ENCODE data around the gene FAM180A.
"Not testable (repeated sequence)": the region's sequence is repeated elsewhere in the genome, so short reads cannot be mapped to it uniquely, and the experiment has no call there.

The FAM180A gene

GRCh38 chr7:135712182-135712782 lies 36.3 kb downstream of the FAM180A start:
- no peak for DNase-seq

DNA sequence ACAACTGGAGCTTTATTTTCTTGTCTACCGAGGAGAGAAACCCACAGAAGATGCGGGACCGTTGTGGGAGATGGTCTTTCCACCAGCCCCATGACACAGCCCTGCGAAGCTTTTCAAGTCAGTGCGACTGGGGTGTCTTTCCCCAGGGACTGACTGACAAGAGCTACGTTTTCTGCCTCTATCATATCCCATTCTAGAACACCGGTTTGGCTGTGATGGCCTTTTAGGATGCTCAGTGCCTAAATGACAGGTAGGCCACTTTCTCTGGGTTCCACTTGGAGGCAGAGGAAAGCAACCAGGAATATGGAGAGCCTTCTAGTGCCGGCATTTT lies 37.5 kb downstream of the FAM180A start:
- no peak for DNase-seq

DNA sequence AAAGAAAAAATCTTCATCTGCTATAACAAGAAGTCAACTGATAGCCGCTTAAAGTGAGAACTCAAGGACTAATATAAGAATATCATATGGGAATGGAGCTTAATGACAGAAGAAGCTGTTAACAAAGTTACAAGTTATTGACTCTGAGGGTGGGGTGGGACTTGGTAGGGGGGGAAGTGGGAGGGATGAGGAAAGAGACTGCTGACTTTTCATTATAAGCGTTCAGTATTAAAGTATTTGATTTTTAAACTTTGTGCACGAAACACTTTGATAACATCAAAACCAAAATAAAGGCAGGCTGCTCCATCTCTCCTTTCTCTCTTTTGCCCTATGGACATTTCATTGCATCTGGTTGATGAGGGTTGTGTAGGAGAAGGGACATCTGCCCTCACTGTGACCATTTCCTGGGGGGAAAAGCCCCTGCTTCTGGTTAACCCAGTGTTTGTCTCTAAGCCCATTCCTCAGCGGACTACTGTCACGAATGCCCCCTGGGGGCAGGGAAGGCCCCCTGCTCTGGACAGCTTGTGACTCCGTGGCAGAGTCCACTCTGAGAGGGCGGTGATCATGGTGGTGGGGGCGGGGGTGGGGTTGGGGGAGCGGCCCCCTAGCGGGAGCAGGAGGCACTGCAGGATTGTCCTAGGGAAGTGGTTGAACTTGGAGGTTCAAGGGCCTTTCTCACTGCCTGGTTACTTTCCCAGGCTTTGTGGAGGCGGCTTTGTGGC lies 38.0 kb downstream of the FAM180A start:
- peak; percentile 20 to 27 for DNase-seq

DNA sequence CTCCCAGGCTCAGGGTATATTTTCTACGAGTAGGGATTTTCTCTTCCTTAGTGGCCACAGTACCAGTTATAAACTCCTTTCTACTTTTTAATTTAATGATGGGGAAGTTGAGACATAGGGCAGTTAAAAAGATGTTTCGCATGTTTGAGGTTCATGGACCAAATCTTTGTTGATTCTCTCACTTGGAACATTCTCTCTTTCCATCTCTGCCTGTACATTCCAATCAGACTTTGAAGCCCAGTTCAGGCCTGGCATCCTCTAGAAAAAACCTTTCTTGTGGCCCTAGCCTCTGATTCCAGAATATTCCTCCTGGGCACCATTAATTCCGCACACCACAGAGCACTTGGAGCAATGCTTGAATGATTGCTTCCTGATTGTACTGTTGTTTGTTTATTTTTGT lies 39.1 kb downstream of the FAM180A start:
- no peak for DNase-seq

GRCh38 chr7:135708041-135708440 lies 40.6 kb downstream of the FAM180A start:
- DNase-seq = no peak

DNA sequence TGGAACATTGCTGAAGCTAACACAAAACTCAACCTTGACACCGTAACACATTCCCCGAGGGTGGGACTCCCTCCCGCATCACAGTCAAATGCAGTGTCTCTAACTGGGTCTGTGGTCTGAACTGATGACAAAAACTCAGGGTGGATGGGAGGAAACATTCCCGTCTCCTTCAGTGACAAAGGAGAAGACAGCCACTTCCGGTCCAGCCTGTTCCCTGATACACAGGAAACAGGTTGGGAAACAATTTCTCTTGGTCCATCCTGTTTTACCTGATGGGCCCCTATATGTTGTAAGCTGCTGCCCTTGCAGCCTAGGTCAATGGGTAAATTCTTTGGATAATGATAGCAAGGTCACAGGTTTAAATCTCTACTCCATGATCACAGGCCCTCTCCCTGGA lies 41.0 kb downstream of the FAM180A start:
- no peak for DNase-seq

DNA sequence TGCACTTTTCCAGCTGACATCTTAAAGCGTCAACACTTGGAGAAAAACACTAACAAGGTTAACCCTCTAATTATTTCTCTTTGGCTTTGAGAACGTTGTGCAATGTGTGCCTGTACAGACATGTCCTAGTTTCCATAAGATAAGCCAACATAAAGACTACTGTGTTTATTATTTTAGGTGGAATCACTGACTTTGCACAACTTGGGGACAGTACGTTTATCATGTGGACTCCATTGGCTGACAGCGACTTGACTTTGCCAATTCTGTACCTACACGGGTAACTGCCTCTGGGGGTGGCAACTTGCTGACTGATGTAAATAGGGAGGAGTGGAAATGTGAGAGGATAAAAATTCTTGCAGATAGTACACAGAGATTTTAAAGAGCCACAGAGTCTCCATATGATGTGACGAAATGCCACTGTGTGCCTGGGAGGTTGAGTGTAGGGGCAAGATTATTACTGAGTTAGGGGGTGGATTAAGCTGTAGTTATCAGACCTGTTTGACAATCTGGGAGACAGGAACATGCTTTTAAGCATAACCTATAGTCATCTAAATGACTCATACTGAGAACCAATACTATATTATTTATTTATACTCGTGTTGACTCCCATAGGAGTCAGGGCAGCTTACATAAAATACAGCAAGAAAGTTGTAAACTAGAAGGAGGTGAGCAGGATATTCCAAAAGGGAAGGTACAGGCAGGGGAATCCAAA lies 41.6 kb downstream of the FAM180A start:
- DNase-seq = no peak

DNA sequence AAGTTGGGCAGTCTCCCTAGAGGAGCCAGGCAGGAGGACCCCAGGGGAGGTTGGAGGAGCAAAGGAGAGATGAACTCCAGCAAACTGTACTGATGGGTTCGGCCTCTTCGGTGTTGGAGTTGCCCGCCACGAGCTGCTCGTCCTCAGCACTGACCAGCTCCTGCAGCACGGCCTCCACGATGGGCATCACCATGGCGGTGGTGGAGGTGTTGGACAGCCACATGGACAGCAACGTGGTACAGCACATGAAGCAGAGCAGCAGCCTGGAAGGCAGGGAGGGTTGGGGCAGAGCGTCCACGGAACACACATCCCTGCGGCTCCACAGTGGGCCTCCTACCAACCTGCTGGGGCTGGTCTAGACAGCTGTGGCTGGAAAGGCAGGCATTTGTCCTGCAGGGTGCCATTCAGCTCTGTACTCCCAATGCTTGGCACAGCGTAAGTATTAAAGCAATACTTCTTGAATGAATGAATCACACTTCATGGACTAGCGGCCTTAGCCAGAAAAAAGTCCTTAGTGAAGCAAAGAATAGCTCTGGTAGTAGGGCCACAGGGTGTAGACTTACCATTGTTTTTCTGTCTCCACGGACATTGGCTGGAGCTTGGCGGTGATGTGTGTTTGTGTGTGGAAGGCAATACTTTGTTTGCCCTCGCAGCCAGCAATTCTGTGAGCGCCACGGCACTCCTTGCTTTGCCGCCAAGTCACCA lies 42.4 kb downstream of the FAM180A start:
- no peak for DNase-seq

DNA sequence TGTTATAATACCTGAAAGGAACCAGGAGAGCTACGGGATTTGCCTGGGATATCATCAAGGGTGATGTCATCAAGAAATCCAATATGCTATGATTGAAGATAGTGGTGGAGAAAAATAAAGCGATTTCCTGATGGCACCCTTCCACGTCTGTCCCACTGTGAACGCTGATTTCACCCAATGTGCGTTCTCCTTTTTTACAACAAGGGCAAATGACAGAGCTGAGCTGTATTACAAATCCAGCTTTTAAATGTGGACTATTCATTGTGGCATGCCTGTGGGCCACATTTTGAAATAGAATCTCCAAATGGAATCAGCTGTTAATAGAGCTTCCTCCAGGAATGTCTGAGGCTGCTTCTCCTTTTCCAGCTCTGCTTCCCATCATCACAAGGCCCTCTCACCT lies 43.9 kb downstream of the FAM180A start:
- DNase-seq = no peak

DNA sequence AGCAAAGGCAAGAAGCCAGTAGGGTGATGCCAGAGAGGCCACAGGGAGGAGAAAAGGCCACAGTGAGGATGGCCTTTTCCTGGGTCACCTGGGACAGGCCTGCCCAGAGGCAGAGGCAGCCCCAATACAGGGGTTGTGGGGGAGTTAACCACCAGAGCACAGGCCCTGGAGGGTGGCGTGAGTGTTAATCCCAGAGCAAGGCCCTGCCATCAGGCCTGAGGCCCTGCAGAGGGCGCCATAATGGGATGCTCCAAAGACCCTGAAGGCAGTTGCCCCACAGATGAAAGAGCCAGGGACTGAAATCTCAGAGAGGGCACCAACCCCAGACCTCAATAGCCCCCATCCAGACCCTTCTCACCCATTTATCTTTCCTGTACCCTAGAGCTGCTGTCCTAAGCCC lies 44.5 kb downstream of the FAM180A start:
- DNase-seq = no peak

- no peak for DNase-seq
These were observed 51.1 kb downstream of the FAM180A start for GRCh38 chr7:135697276-135698049.

GRCh38 chr7:135693558-135693957 lies 55.1 kb downstream of the FAM180A start:
- DNase-seq = no peak

DNA sequence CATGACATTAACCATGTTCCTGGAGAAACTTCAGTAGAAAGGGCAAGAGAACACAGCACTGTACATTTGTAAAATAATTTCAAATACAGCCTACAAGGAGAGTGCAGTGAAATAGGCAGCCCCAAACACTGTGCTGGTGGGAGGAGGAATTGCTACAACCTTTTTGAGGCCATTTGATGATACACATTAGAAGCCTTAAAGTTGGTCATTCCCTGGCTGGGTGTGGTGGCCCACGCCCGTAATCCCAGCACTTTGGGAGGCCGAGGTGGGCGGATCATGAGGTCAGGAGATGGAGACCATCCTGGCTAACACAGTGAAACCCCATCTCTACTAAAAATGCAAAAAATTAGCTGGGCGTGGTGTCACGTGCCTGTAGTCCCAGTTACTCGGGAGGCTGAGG lies 56.0 kb downstream of the FAM180A start:
- DNase-seq = not testable (repeated sequence)

GRCh38 chr7:135692055-135692454 lies 56.6 kb downstream of the FAM180A start:
- no peak for DNase-seq

DNA sequence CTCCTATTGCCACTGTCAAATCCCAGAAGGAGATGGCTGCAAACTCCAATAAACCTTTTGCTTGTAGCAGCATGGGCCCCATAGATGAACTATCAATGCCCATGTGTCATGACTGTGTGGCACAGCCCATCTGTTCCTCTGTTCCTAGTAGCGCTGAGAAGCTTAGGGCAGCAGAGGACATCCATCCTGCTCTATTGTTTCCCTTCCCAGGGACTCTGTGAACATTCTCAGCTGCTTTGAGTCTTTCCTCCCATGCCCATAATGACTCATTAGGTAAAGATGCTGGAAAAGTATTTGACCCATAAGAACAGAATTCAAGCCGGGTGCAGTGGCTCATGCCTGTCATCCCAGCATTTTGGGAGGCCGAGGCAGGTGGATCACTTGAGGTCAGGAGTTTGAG lies 58.0 kb downstream of the FAM180A start:
- no peak for DNase-seq

GRCh38 chr7:135687466-135687865 lies 61.1 kb downstream of the FAM180A start:
- no peak for DNase-seq

DNA sequence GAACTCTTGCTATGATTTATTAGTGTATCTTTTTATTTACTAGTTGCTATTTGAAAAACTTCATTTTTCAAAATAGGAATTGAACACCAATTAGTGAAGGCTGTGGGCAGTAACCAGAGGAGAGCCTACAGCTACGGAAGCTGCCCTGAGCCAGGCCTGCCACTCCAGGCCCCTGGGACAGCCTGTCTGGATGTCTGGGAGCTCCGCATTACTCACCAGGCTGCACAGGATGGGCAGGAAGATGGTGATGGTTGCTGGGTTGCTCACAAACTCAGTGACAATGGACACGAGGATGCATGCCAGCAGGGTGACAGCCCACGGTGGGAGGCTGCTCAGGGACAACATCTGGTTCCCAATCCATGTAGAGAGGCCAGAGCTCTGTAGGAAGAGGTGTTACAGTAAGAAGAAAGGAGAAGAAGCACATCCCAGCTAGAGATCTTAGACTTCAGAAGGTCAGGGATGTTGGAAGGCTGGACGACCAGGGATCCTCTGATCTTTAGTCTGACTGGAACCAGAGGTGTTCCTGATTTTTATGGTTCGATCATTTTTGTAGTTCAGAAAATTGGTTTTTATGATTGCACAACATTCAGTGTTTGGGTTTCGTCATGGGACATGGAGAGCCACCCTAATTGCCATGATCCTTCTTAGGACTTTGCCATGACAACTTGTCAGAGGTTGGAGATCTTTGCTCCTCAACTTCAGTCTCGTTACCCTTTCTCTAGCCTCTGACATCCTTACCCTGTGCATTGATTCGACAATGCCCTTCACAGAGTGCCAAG lies 63.1 kb downstream of the FAM180A start:
- no peak for DNase-seq

GRCh38 chr7:135684699-135685098 lies 63.9 kb downstream of the FAM180A start:
- no peak for DNase-seq

GRCh38 chr7:135684136-135684535 lies 64.5 kb downstream of the FAM180A start:
- DNase-seq = no peak

GRCh38 chr7:135683609-135684008 lies 65.0 kb downstream of the FAM180A start:
- no peak for DNase-seq

DNA sequence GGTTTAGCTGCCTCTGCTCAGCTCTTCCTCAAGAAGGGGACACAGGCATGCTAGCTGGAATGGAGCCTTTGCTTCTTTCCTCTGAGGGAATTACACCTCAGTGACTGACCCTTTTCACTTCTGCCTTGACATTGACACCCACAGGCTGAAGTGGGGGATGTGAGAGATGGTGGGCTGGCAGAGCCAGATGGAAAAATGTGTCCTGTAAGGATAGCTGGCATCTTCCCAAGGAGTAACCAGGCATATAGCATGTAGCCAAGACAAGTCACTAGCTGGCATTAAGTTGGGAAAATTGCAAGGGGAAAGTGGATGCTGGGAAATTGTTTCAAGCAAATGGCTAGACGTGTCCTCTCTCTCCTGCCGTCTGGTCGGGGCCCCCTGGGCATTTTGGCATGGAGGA lies 66.4 kb downstream of the FAM180A start:
- DNase-seq = no peak

- DNase-seq = no peak
These were observed 66.9 kb downstream of the FAM180A start for GRCh38 chr7:135681762-135682161.

Data from AML-193 (cell line).